Coronary artery (tissue), 2 donors: ENCODE results near the gene NUDT7.

ENCODE experiments used
- DNase-seq: peaks from one replicate; pipeline ENCODE4 v3.0.0-alpha.2; 2017; ENCODE audit warnings: low spot score
- H3K27ac ChIP-seq, 2 donors: fragments of 200-600 bp; sonication (generic); one replicate each; pipeline ENCODE4 v1.5.1; 2016 to 2019
- H3K4me3 ChIP-seq: fragments of 200-600 bp; sonication (generic); 2 replicates; pipeline ENCODE4 v1.5.1; 2016; ENCODE audit warnings: mild to moderate bottlenecking, moderate library complexity
- TF ChIP-seq, protein P1 (sequence below): fragments of 200-600 bp; sonication (generic); IDR thresholded peaks from one replicate; pipeline ENCODE4 v1.5.1; 2019; ENCODE audit warnings: antibody characterized with exemption

NUDT7 gene

DNA sequence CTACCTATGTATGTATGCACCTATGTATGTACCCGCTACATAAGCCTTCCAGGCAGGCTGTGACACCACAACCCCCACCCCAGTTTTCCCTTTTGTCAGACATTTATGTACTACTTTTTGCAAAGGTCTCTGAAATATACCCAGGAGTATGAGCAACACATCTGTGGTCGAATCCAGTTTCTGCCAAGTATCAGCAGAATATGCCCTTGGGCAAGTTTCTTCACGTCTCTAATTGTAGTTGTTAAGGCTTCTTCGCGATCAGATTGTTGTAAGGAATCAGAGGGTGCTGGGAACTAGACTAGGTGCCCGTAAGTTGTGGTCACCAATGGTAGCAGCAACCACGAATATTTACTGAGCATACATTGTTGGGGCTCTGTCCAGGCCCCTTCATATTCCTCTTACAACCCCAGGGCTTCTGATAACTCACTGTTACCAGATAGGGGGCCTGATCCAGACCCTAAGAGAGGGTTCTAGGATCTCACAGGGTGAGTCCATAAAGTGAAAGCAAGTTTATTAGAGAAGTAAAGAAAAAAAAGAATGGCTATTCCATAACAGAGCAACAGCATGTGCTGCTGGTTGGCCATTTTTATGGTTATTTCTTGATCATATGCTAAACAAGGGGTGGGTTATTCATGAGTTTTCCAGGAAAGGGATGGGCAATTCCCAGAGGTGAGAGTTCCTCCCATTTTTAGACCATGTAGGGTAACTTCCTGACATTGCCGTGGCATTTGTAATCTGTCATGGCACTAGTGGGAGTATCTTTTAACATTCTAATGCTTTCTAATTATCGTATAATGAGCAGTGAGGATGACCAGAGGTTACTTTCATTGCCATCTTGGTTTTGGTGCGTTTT, 16.6 kb downstream of the NUDT7 start:
- Histone ChIP-seq H3K4me3 (no peak overlapping the region), H3K27ac (no peak overlapping the region)
- TF ChIP-seq, protein P1, sequence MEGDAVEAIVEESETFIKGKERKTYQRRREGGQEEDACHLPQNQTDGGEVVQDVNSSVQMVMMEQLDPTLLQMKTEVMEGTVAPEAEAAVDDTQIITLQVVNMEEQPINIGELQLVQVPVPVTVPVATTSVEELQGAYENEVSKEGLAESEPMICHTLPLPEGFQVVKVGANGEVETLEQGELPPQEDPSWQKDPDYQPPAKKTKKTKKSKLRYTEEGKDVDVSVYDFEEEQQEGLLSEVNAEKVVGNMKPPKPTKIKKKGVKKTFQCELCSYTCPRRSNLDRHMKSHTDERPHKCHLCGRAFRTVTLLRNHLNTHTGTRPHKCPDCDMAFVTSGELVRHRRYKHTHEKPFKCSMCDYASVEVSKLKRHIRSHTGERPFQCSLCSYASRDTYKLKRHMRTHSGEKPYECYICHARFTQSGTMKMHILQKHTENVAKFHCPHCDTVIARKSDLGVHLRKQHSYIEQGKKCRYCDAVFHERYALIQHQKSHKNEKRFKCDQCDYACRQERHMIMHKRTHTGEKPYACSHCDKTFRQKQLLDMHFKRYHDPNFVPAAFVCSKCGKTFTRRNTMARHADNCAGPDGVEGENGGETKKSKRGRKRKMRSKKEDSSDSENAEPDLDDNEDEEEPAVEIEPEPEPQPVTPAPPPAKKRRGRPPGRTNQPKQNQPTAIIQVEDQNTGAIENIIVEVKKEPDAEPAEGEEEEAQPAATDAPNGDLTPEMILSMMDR: no peak
- DNase-seq: no peak

DNA sequence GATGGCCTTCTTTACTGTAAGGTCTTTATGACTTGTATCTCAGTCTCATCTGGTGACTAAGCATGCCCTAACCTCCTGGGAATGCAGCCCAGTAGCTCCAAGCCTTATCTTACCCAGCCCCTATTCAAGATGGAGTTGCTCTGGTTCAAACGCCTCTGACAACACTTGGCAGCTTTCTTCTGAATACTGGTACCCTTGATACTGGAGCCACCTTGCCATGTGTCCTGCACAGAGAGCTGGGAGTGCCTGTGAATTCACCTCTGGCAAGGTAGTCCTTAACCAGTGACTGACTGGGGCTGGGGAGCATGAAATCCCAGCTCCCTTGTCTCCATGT, 17.2 kb downstream of the NUDT7 start:
- TF ChIP-seq, protein P1: no peak
- Histone ChIP-seq H3K4me3 (no peak overlapping the region), H3K27ac (no peak overlapping the region)
- no peak for DNase-seq

DNA sequence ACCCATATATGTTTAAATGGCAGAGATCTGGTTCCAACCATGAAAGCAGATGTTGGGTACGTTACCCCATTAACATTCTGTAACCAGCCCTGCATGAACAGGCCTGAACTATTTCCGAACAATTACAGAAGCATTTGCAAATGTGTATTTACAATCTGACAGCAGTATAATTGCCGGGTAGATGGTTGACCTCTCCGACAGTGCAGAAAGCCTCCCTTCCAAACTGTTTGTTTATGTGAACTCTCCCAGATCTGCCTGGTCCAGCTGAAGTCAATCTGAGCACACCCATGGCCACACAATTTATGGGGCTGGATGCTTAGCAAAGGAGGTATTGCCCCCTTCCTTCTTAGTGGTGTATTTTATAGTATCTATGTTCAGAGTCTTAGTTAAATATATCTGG, 21.8 kb downstream of the NUDT7 start:
- no peak overlapping the region for H3K4me3 ChIP-seq
- TF ChIP-seq, protein P1: no peak
- H3K27ac ChIP-seq: no peak overlapping the region
- DNase-seq: no peak

- no peak for DNase-seq
- Histone ChIP-seq H3K27ac (no peak overlapping the region), H3K4me3 (no peak overlapping the region)
- TF ChIP-seq, protein P1: no peak
Measured at GRCh38 chr16:77745972-77746371, 23.7 kb downstream of the NUDT7 start.

- Histone ChIP-seq H3K27ac (no peak overlapping the region), H3K4me3 (no peak overlapping the region)
- DNase-seq: no peak
- TF ChIP-seq, protein P1: no peak
Measured at GRCh38 chr16:77748421-77749005, 26.2 kb downstream of the NUDT7 start.

GRCh38 chr16:77749415-77749814, 27.1 kb downstream of the NUDT7 start:
- TF ChIP-seq, protein P1: no peak

DNA sequence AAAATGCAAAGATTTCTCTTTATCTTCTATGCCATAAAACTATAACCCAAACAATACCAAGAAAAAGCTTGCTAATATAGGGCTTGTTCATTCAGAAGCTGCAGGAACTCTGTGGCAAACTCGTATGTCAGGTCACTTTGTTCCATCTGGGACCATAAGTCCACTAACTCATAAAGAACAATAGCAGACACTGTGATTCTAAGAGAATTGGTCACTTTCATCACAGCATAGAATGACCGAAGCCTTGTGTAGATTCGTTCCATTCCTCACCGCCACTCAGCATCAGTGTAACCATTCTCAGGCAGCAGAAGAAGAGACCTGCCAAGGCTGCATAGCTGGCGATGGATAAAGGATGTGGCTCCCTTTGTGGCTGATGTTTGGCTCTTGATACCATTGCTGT, 35.7 kb downstream of the NUDT7 start:
- H3K4me3 ChIP-seq: no peak overlapping the region
- H3K27ac ChIP-seq: no peak overlapping the region
- TF ChIP-seq, protein P1: no peak
- no peak for DNase-seq

More at GRCh38 chr16:77749415-77749814, 27.1 kb downstream of the NUDT7 start:
- no peak overlapping the region for H3K4me3 ChIP-seq
- H3K27ac ChIP-seq: no peak overlapping the region
- DNase-seq: no peak
